ENCODE measurements around the gene MCM10. TPM values are rescaled to one million over a fixed set of nuclear protein-coding genes. Genes with fewer than 3 reads are reported as not detected.

MCM10 gene
- polyA plus RNA-seq, 3 donors, result 0.06 to 1.6 (median 0.71) TPM

DNA sequence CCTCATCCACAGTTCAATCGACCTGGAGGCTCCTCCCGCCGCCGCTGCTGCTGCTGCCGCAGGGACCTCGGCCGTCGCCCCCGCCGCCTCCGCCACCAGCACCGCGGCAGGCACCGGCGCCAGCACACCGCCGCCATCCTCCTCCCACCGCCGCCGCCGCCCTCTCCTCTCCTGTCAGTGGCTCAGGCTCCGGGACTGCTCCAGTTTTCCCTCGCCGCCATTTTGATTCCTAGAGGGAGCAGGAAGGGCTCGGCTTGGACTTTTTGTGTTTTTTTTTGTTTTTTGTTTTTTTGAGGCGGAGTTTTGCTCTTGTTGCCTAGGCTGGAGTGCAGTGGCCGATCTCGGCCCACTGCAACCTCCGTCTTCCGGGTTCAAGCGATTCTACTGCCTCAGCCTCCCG is 3.0 kb upstream of the MCM10 start:
- H3K27ac ChIP-seq (ENCODE audit: low read depth, low read length), result no peak overlapping the region
- WGBS, 3 donors, result 43 to 50% (median 49%) methylated on average over 31 to 32 of the region's 32 CpGs

DNA sequence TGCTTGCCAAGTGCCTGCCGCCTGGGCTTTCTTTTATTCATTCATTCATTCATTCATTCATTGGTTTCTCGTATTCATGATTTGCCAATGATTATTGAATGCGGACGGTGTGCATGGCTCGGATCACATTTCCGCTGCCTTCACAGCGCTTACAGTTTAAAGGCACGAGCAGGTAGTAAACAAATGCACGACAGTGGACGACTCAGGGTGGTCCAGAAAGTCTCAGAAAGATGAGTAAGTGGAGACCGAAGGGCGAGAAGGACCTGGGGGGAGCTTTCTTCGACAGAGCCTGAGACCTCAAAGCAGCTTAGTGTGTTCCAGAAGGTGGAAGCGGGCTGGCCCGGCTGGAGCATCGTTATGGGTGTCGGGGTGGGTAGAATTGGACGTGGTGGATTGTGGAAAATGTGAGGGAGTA is 506 bp downstream of the MCM10 start:
- H3K27ac ChIP-seq (ENCODE audit: low read depth, low read length), result no peak overlapping the region
- WGBS, 3 donors, result 4 to 5% (median 5%) methylated on average over 18 of the region's 18 CpGs

DNA sequence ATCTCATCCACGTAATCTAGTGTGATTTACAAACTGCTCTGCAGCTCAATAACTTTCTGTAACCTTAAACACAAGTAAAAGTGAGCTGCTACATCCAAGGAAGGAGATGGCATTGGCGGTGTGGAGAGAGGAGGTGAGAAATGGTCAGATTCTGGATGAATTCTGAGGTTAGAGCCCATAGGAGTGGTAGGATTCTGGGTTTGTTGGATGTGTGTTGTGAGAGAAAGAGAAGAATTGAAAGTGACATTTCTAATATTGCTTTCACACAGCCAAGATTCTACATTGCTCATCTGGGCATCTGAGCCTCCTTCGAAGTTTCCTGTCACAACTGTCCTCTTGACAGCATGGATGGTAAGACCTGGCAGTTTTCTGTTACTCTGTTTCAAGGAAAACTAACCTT is 2.5 kb downstream of the MCM10 start:
- WGBS, 3 donors, result 80 to 93% (median 90%) methylated on average over 3 of the region's 3 CpGs

DNA sequence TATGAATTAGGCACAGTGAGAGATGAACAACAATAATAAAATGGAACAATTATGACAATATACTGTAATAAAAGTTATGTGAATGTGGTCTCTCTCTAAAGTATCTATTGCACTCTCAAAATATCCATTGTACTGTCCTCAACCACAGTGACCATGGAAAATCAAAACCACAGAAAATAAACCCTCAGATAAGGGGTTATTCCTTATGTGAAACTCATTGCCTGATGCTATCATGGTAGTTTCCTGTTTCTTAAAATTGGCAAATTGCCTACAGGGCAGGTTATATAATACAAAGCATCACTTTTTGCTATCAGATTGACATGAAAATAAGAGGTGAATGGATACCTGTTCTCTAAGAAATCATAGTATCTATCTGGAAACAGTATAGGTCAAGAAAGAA is 3.8 kb downstream of the MCM10 start:
- H3K27ac ChIP-seq (ENCODE audit: low read depth, low read length), result no peak overlapping the region

More for the DNA sequence above, 2.5 kb downstream of the MCM10 start:
- no peak overlapping the region for H3K27ac ChIP-seq (ENCODE audit: low read depth, low read length)

DNA sequence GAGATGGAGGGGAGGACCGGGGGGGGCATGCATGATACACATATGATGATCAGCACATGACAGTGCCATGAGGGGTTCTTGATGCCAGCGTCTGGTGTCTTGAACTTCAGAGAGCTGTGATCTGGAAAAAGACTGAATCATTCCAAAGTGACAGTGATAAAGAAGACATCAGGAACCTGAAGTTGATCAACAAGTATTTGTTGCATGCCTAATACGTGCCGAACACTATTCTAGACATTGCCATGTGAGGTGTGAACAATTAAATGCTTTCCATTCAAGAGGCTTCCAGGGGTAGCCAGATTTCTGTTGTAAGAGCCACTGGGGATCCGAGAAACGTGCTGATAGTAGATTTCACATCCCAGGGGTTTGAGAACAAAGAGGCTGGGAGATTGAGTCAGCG is 6.2 kb downstream of the MCM10 start:
- 84 to 94% (median 89%) methylated on average over 7 of the region's 7 CpGs for WGBS, 3 donors
- H3K27ac ChIP-seq (ENCODE audit: low read depth, low read length), result no peak overlapping the region

DNA sequence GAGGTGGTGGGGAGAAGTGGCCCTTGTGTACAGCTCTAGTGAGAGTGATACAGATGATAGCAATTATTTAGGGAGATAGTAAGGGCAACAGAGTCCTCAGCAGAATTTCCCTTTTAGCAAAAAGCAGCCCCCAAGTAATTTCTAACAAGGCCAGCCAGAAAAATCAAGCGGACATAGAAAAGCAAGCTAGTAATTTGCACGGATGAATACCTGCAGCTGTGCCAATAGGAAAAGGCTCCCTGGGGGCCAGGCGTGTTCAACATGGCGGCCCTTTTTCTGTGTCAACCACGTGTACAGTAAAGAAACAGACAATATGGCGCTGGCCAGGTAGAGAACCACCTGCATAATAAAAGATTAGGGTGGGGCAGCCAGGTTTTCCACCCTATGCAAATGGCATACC is 7.4 kb downstream of the MCM10 start:
- WGBS, 3 donors, result 94 to 95% (median 95%) methylated on average over 6 of the region's 6 CpGs
- H3K27ac ChIP-seq (ENCODE audit: low read depth, low read length), result no peak overlapping the region

DNA sequence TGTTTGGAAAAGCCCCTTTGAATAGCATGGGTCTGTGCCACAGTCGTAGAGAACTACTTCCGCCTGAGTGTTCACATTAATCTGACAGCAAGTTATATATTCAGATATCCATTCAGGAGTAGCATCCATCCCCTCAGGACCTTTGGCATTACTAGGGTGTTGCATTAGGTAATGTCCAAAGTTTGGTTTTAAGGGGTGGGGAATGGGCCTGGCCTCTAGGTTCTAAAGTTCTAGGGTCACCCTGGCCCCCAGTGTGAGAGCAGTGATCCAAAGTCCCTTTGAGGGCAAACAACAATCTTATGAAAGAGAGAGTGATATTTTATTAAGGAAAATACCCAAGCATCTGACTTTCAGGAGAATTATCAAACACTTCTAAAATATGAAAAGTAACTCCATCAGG is 12.3 kb downstream of the MCM10 start:
- no peak overlapping the region for H3K27ac ChIP-seq (ENCODE audit: low read depth, low read length)
- 98% methylated on average over 2 of the region's 2 CpGs for WGBS, 3 donors

DNA sequence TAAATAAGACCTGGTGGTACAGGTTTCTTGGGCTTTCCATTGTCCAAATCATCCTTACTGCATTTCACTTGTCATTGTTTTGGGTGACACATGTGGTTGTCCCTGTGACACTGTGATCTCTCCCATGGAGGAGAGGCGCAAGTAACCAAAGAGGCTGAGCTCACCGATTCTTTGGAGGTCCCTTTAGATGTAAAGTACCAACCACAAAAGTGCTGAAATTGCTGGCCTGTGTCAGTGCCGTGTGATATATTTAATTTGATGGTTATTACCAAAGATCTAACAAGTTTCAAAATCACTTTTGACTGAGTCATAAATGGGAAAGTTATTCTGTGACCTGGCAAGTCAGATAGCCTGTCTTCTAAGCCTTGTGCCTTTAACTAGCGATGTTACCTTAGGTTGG is 19.4 kb downstream of the MCM10 start:
- 94 to 96% (median 95%) methylated on average over 4 of the region's 4 CpGs for WGBS, 3 donors
- H3K27ac ChIP-seq (ENCODE audit: low read depth, low read length), result no peak overlapping the region

DNA sequence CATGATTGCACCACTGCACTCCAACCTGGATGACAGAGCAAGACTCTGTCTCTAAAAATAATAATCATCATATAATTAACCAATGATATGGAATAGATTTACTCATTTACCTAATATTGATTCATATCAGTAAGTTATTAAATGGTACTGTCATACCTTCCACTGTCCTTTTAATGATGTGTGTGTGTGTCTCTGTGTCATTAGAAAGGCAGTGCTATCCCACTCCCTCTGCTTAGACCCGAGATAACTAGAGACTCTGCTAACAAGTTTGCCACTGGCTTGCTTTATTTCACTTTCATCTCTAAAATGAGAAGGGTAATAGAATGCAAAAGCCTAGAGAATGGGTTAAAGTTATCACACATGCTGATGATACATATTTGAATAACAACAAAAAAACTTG is 21.1 kb downstream of the MCM10 start:
- H3K27ac ChIP-seq (ENCODE audit: low read depth, low read length), result no peak overlapping the region
- WGBS, 3 donors, result 88 to 91% (median 90%) methylated on average over 1 of the region's 1 CpG

DNA sequence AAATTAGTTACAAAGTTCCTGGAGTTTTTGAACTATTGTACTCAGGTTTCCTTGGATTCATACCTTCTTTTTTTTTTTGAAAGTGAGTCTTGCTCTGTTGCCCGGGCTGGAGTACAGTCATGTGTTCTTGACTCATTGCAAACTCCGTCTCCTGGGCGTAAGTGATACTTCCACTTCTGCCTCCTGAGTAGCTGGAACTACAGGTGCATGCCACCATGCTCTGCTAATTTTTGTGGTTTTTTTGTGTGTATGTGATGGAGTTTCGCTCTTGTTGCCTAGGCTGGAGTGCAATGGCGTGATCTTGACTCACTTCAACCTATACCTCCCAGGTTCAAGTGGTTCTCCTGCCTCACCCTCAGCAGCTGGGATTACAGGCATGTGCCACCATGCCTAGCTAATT is 22.3 kb downstream of the MCM10 start:
- H3K27ac ChIP-seq (ENCODE audit: low read depth, low read length), result no peak overlapping the region

DNA sequence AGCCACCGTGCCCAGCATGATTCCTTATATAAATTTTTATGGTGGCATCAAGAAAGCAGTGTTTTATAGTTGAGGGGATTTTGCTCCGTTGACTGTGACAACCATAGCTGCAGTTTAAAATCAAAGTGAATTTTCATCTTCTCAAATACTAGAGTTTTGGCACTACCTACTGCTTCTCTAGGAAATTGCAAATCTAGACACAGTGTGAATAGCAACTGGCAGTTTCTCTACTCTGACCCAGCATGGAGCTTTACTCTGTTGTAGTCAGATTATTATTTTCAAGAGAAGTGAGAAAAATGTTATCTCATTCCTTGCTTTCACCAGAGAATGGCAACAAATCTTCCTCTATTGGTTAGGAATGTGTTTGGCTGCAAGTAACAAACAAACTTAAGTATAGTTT is 22.9 kb downstream of the MCM10 start:
- 89 to 94% (median 91%) methylated on average over 2 of the region's 2 CpGs for WGBS, 3 donors
- H3K27ac ChIP-seq (ENCODE audit: low read depth, low read length), result no peak overlapping the region

More for the DNA sequence above, 22.3 kb downstream of the MCM10 start:
- 77 to 96% (median 79%) methylated on average over 5 of the region's 5 CpGs for WGBS, 3 donors

DNA sequence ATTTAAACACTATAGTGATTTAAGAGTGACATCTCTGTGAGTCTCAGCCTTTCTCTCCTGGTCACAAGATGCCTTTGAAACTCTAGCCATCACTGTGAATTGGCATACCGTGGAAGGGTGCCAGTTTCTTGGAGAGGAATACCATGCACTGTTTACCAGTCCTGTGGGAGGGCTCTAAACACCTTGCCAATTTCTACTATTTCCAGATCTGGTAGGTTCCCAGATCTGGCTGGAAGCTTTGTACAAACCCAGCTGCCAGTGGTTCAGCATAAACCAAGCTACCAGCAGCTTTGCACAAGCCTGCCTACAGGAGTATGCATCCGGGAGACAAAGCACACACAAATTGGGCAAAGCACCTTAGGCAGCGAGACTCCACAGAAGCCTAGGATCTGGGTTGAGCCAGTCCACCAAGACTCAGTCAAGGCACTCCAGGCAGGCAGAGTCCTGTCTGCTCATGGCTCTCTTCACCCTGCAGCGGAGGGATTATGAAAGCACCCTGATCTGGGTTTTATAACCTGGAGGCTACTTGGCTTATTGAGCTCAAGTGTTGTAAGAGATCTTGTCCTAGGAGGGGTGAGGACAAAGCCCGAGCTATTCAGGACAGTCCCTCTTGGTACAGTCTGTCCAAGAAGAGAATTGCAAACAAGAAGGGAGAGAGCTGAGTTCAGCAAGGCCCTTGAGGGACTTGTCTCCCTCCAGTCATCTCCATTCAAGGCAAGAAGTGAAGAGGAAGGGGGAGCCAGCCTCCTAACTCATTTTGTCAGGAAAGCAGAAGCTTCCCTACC is 23.6 kb downstream of the MCM10 start:
- H3K27ac ChIP-seq (ENCODE audit: low read depth, low read length), result no peak overlapping the region
- 74 to 92% (median 87%) methylated on average over 5 of the region's 5 CpGs for WGBS, 3 donors

DNA sequence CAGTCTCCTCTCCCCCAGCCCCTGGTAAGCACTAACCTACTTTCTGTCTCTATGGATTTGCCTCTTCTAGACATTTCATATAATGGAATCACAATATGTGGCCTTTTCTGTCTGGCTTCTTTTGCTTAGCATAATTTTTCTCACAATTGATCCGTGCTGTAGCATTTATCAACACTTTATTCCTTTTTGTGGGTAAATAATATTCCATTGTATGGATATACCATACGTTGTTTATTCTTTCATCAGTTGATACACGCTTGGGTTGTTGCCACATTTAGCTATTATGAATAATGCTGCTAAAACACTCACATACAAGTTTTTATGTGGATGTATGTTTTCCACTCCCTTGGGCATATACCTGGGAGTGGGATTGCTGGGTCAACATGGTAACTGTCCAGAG is 25.8 kb downstream of the MCM10 start:
- 96 to 97% (median 97%) methylated on average over 3 of the region's 3 CpGs for WGBS, 3 donors
- H3K27ac ChIP-seq (ENCODE audit: low read depth, low read length), result no peak overlapping the region

DNA sequence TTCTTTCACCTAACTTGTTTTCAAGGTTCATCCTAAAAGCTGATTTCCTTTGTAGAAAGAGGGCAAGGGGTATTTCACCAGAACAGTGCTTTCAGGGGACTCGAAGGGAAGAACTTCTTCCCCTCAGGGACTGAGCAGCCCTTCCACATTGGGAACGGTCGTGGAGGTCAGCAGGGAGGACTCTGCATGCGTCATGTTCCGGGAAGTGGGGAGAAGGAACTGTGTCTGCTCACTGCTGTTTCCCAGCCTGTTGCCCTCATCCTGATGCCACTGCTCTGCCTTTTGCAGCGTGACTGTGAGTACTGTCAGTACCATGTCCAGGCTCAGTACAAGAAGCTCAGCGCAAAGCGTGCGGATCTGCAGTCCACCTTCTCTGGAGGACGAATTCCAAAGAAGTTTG is 27.2 kb downstream of the MCM10 start:
- H3K27ac ChIP-seq (ENCODE audit: low read depth, low read length), result no peak overlapping the region
- WGBS, 3 donors, result 87 to 93% (median 92%) methylated on average over 10 of the region's 10 CpGs

DNA sequence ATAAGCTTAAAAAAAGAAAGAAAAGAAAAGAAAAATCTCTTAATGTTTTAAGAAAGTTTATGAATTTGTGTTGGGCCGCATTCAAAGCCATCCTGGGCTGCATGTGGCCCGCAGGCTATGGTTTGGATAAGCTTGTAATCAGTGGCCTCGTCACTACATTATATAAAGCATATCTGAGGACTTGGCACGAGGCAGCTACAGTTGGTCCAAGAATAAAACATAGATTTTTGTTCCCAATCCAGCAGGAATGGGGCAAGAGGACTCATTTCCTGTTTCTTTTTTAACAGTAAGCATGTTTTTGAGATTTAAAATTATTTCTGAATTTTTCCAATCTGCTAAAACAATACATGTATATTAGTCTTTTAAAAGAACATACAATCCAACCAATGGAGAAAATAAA is 28.6 kb downstream of the MCM10 start:
- no peak overlapping the region for H3K27ac ChIP-seq (ENCODE audit: low read depth, low read length)
- 48 to 72% (median 64%) methylated on average over 4 of the region's 4 CpGs for WGBS, 3 donors

DNA sequence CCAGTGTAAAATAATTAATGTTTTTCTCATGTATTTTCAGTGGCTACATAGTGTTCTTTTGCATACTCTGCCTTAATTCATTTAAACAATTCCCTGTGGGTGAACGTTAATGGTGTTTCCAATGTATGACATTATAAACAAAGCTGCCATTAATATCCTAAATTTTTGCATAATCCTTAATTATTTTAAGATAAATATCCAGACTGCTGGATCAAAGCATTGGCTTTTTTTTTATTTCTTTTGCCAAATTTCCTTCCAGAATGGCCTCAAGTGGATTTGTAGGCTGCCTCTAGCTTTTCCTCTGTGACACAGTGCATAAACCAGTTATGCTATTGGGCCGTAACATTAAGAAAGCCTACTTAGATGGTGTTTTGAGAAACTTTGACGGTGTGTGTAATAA is 29.5 kb downstream of the MCM10 start:
- H3K27ac ChIP-seq (ENCODE audit: low read depth, low read length), result no peak overlapping the region
- WGBS, 3 donors, result 72 to 92% (median 79%) methylated on average over 3 of the region's 3 CpGs

DNA sequence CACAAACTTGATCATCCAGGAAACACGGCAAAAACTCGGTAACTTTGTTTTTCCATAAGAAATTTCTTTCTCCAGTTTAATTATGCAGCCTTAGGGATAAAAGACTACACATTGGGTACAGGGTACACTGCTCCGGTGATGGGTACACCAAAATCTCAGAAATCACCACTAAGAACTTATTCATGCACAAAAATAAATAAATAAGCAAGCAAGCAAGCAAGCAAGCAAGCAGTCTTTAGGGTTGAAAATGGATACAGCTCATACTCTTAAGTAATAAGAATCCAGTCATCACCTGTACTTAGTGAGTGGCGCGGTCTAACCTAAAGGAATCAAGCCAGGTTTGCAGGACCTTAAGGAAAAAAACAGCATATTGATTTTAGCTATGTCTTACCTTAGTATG is 30.0 kb downstream of the MCM10 start:
- no peak overlapping the region for H3K27ac ChIP-seq (ENCODE audit: low read depth, low read length)
- 94 to 98% (median 95%) methylated on average over 5 of the region's 5 CpGs for WGBS, 3 donors

DNA sequence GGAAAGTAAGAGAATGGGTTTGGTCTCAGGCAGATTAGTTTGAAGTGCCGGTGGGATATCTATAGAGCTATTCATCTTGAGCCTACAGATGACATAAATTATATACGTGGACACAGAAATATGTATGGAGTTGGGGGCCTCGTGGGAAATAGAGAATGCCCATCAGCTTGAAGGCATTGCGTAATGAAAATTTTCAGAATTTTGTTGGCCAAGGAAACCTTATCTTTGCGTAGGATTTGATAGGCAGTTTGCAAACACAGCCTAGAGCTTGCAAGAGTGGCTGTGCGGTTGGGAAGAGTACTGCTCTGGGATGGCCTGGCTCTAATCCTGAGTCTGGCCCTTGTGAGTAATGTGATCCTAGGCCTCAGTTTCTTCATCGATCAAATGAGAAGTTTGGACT is 32.3 kb downstream of the MCM10 start:
- 76 to 93% (median 85%) methylated on average over 7 of the region's 7 CpGs for WGBS, 3 donors
- no peak overlapping the region for H3K27ac ChIP-seq (ENCODE audit: low read depth, low read length)

DNA sequence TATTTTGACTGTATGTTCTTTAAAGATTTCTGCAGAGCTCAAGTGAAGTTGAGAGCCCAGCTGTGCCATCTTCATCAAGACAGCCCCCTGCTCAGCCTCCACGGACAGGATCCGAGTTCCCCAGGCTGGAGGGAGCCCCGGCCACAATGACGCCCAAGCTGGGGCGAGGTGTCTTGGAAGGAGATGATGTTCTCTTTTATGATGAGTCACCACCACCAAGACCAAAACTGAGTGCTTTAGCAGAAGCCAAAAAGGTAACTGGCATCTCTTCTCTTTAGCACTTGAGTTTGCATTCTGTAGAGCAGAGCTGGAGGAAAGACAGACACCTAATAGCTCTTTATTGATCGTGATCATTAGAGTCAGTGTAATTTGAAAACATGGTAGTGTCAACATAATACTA is 33.7 kb downstream of the MCM10 start:
- 93 to 95% (median 94%) methylated on average over 6 of the region's 6 CpGs for WGBS, 3 donors
- H3K27ac ChIP-seq (ENCODE audit: low read depth, low read length), result no peak overlapping the region

DNA sequence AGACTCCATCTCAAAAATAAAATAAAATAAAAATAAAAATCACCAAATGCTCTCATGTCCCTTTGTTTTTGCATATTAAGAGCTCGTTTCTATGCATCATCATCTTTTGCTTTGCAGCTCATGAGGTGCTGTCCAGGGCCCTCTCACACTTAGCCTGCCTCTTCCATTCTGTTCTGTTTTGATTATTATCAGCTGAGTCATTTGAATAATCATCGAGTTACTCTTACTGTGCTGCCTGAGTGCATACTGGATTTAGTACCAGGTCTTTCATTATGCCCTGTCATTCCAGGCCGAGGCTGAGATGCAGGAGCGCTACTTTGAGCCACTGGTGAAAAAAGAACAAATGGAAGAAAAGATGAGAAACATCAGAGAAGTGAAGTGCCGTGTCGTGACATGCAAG is 39.8 kb downstream of the MCM10 start:
- 90 to 94% (median 93%) methylated on average over 6 of the region's 6 CpGs for WGBS, 3 donors
- H3K27ac ChIP-seq (ENCODE audit: low read depth, low read length), result no peak overlapping the region

DNA sequence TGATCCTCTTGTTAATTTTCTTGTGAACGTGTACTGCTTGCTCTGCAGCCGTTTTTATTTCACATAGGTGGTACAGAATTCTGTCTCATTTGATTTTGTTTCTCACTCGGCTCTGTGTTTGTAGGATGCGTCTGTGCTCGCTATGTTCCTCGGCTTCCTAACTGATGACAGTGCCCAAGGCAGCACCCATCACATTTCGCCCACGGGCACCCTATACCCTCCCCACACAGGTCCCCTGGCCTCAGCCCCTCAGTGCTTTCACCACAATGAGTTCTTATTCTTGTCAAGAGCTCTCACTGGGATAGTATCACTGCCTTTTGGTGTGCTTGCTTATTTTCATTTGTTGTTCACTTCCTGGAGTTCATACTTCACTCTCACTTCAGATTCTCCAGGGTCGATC is 44.7 kb downstream of the MCM10 start:
- no peak overlapping the region for H3K27ac ChIP-seq (ENCODE audit: low read depth, low read length)
- WGBS, 3 donors, result 87 to 92% (median 92%) methylated on average over 9 of the region's 9 CpGs

All from adipose tissue (tissue), 3 donors.